IMR-90 (cell line): Measurements from ENCODE around the gene KIF15. TPM values are rescaled to one million over a fixed set of nuclear protein-coding genes. Genes with fewer than 3 reads are reported as not detected.
A peak's percentile ranks its signal among the peaks of the same experiment; 100 is the strongest.

Experiments
- ATAC-seq: fragments of 200-7000 bp; cut with Tn5 transposase; 2 replicates; pipeline ENCODE4 v1.9.1; 2020; ENCODE audit warnings: low read depth, mild to moderate bottlenecking, moderate library complexity
- BruUV-seq: library from RNA; stranded (reverse); fragments of 400-500 nt; replicated peaks from 2 replicates; lab custom pipeline; 2021; lab: Mats Ljungman, UMichigan
- CTCF ChIA-PET: fragments of 300-600 bp; formaldehyde crosslinking; extraction: SDS; loops from one replicate; lab custom pipeline; 2021; ENCODE audit warnings: antibody characterized with exemption; lab: Yijun Ruan, JAX
- POLR2A ChIA-PET: fragments of 300-600 bp; sonication (Branson Sonifier 250); formaldehyde crosslinking; loops from one replicate; lab custom pipeline; 2022; ENCODE audit warnings: antibody characterized with exemption; ENCODE audit not compliant: unreplicated experiment; lab: Charles Lee
- DNase-seq: peaks from one replicate; pipeline ENCODE4 v3.0.0; 2013
- H2AFZ ChIP-seq: replicated peaks from 2 replicates; pipeline ENCODE3; 2013; ENCODE audit warnings: low read length, mild to moderate bottlenecking; ENCODE audit not compliant: poor library complexity
- H2AK5ac ChIP-seq: 2 replicates; pipeline ENCODE4 v1.6.1; 2013; ENCODE audit warnings: low read depth, low read length, inconsistent platforms
- H2AK9ac ChIP-seq: replicated peaks from 2 replicates; pipeline ENCODE3; 2013; ENCODE audit warnings: mild to moderate bottlenecking, low read depth, low read length, moderate library complexity; ENCODE audit not compliant: poor library complexity
- H2BK120ac ChIP-seq: 2 replicates; pipeline ENCODE4 v1.6.1; 2013; ENCODE audit warnings: low read depth, low read length, inconsistent platforms
- H2BK15ac ChIP-seq: 3 replicates; pipeline ENCODE4 v1.6.1; 2013; ENCODE audit warnings: low read depth, low read length, inconsistent platforms
- H2BK20ac ChIP-seq: 2 replicates; pipeline ENCODE4 v1.6.1; 2013; ENCODE audit warnings: low read depth, mild to moderate bottlenecking, inconsistent platforms, low read length, moderate library complexity
- H2BK5ac ChIP-seq: 2 replicates; pipeline ENCODE4 v1.6.1; 2013; ENCODE audit warnings: mild to moderate bottlenecking, low read depth, low read length, inconsistent platforms; ENCODE audit not compliant: poor library complexity, severe bottlenecking
- H3K14ac ChIP-seq: replicated peaks from 2 replicates; pipeline ENCODE4 v1.6.1; 2013; ENCODE audit warnings: low read depth, low read length, inconsistent platforms
- H3K18ac ChIP-seq: 2 replicates; pipeline ENCODE4 v1.6.1; 2013; ENCODE audit warnings: low read depth, low read length, control low read depth
- H3K23ac ChIP-seq: 2 replicates; pipeline ENCODE4 v1.6.1; 2013; ENCODE audit warnings: low read depth, low read length, inconsistent platforms
- H3K27ac ChIP-seq: 2 replicates; pipeline ENCODE4 v1.5.1; 2013; ENCODE audit warnings: mild to moderate bottlenecking, control low read depth, low read length; ENCODE audit not compliant: insufficient read depth
- H3K27me3 ChIP-seq: 2 replicates; pipeline ENCODE4 v1.6.1; 2013; ENCODE audit warnings: low read length; ENCODE audit not compliant: control insufficient read depth, insufficient read depth
- H3K36me3 ChIP-seq: 2 replicates; pipeline ENCODE4 v1.6.1; 2013; ENCODE audit warnings: low read length, mixed read lengths; ENCODE audit not compliant: control insufficient read depth, insufficient read depth
- H3K4ac ChIP-seq: 2 replicates; pipeline ENCODE4 v1.6.1; 2013; ENCODE audit warnings: low read depth, low read length, inconsistent platforms
- H3K4me1 ChIP-seq: 2 replicates; pipeline ENCODE4 v1.6.1; 2013; ENCODE audit warnings: low read length, mixed read lengths; ENCODE audit not compliant: control insufficient read depth, insufficient read depth
- H3K4me2 ChIP-seq: 2 replicates; pipeline ENCODE4 v1.6.1; 2013; ENCODE audit warnings: low read depth, mild to moderate bottlenecking, control low read depth, low read length, moderate library complexity
- H3K4me3 ChIP-seq: 2 replicates; pipeline ENCODE4 v1.5.1; 2013; ENCODE audit warnings: low read depth, mild to moderate bottlenecking, control low read depth, low read length, moderate library complexity; ENCODE audit not compliant: insufficient read depth
- H3K56ac ChIP-seq: 2 replicates; pipeline ENCODE4 v1.6.1; 2013; ENCODE audit warnings: low read length, inconsistent platforms; ENCODE audit not compliant: insufficient read depth; ENCODE audit errors: extremely low read depth
- H3K79me1 ChIP-seq, 2 experiments: 2 replicates each; pipeline ENCODE4 v1.6.1; 2013; ENCODE audit warnings: low read length in 2 of 2, inconsistent platforms in 1 of 2, low read depth in 1 of 2
- H3K9ac ChIP-seq: 2 replicates; pipeline ENCODE4 v1.6.1; 2013; ENCODE audit warnings: low read depth, low read length, control low read depth
- H3K9me1 ChIP-seq: 2 replicates; pipeline ENCODE4 v1.6.1; 2013; ENCODE audit warnings: low read length, inconsistent platforms; ENCODE audit not compliant: insufficient read depth
- H3K9me3 ChIP-seq: 2 replicates; pipeline ENCODE4 v1.6.1; 2013; ENCODE audit warnings: low read length; ENCODE audit not compliant: control insufficient read depth, insufficient read depth
- H4K20me1 ChIP-seq: 2 replicates; pipeline ENCODE4 v1.6.1; 2013; ENCODE audit warnings: low read length, inconsistent platforms; ENCODE audit not compliant: insufficient read depth
- H4K5ac ChIP-seq: 2 replicates; pipeline ENCODE4 v1.6.1; 2013; ENCODE audit warnings: mild to moderate bottlenecking, low read depth, low read length, control low read depth
- H4K8ac ChIP-seq, 2 experiments: 2 replicates each; pipeline ENCODE4 v1.6.1; 2013; ENCODE audit warnings: low read depth in 2 of 2, low read length in 2 of 2, control low read depth in 1 of 2, inconsistent platforms in 1 of 2
- H4K91ac ChIP-seq: 2 replicates; pipeline ENCODE4 v1.6.1; 2013; ENCODE audit warnings: low read depth, low read length, inconsistent platforms; ENCODE audit not compliant: insufficient read depth
- BHLHE40 ChIP-seq: fragments of 150-350 bp; IDR thresholded peaks from 2 replicates; pipeline ENCODE4 v1.6.1; 2016; ENCODE audit warnings: mild to moderate bottlenecking, low read depth, low read length
- CEBPB ChIP-seq: IDR thresholded peaks from 2 replicates; pipeline ENCODE4 v1.6.1; 2012; ENCODE audit warnings: low read depth, low read length, improper control_type of control experiment
- CHD1 ChIP-seq: IDR thresholded peaks from 2 replicates; pipeline ENCODE4 v1.6.1; 2012; ENCODE audit warnings: low read depth, low read length, improper control_type of control experiment
- CTCF ChIP-seq: conservative IDR thresholded peaks from 2 replicates; pipeline ENCODE4 v1.5.1; 2012; ENCODE audit warnings: mild to moderate bottlenecking, low read depth, low read length, improper control_type of control experiment
- ELK1 ChIP-seq: fragments of 150-350 bp; IDR thresholded peaks from 2 replicates; pipeline ENCODE4 v1.6.1; 2016; ENCODE audit warnings: low read depth, mild to moderate bottlenecking, low read length, moderate library complexity, borderline replicate concordance
- FOS ChIP-seq: fragments of 150-350 bp; IDR thresholded peaks from 2 replicates; pipeline ENCODE4 v1.6.1; 2016; ENCODE audit warnings: low read depth, low read length
- MAFK ChIP-seq: IDR thresholded peaks from 2 replicates; pipeline ENCODE4 v1.6.1; 2012; ENCODE audit warnings: low read depth, low read length, improper control_type of control experiment
- MAZ ChIP-seq: IDR thresholded peaks from 2 replicates; pipeline ENCODE4 v1.6.1; 2012; ENCODE audit warnings: low read depth, mild to moderate bottlenecking, low read length, improper control_type of control experiment, moderate library complexity, borderline replicate concordance
- MXI1 ChIP-seq: IDR thresholded peaks from 2 replicates; pipeline ENCODE4 v1.6.1; 2012; ENCODE audit warnings: low read depth, mild to moderate bottlenecking, low read length, moderate library complexity, borderline replicate concordance
- NFE2L2 ChIP-seq: fragments of 150-350 bp; IDR thresholded peaks from 2 replicates; pipeline ENCODE4 v1.6.1; 2016; ENCODE audit warnings: low read depth, mild to moderate bottlenecking, low read length
- POLR2A ChIP-seq: IDR thresholded peaks from 2 replicates; pipeline ENCODE4 v1.6.1; 2012; ENCODE audit warnings: mild to moderate bottlenecking, low read depth, low read length
- RAD21 ChIP-seq: IDR thresholded peaks from 2 replicates; pipeline ENCODE4 v1.6.1; 2012; ENCODE audit warnings: low read length, improper control_type of control experiment
- RCOR1 ChIP-seq: IDR thresholded peaks from 2 replicates; pipeline ENCODE4 v1.6.1; 2012; ENCODE audit warnings: mild to moderate bottlenecking, low read length, improper control_type of control experiment; ENCODE audit not compliant: insufficient replicate concordance
- RFX5 ChIP-seq: IDR thresholded peaks from 2 replicates; pipeline ENCODE4 v1.8.0; 2012; ENCODE audit warnings: low read depth, mild to moderate bottlenecking, low read length, moderate library complexity
- SMC3 ChIP-seq: fragments of 150-350 bp; IDR thresholded peaks from 2 replicates; pipeline ENCODE4 v1.6.1; 2016; ENCODE audit warnings: low read depth, mild to moderate bottlenecking, antibody characterized with exemption, low read length, moderate library complexity
- USF2 ChIP-seq: fragments of 150-350 bp; IDR thresholded peaks from 2 replicates; pipeline ENCODE4 v1.6.1; 2017; ENCODE audit warnings: mild to moderate bottlenecking, antibody characterized with exemption, low read length, low read depth
- WGBS, 2 experiments: methylation state at CpG; one replicate each; pipeline versions ENCODE4 v1.1.5 to v1.1.7; 2013; ENCODE audit warnings: missing lambda C conversion rate in 2 of 2; ENCODE audit not compliant: insufficient read length in 1 of 2; ENCODE audit errors: extremely low coverage in 2 of 2; 5-methylcytosine and 5-hydroxymethylcytosine counted together
- dilution Hi-C: fragments of 300-500 bp; cut with HindIII; formaldehyde crosslinking; loops from one replicate; pipeline ENCODE4 v1.14.3; 2018; ENCODE audit warnings: low sequenced_read_pairs; ENCODE audit not compliant: unreplicated experiment
- in situ Hi-C: fragments of 300-500 bp; cut with MboI; formaldehyde crosslinking; loops from 3 replicates; pipeline ENCODE4 v1.14.3; 2019; ENCODE audit warnings: low sequenced_read_pairs, inconsistent platforms, mixed read lengths
- intact Hi-C: fragments of 100-400 bp; cut with micrococcal nuclease; formaldehyde crosslinking; loops from 2 replicates; pipeline ENCODE4 v1.10.0; 2022
- polyA plus RNA-seq, 3 experiments: library from polyadenylated mRNA; depleted of rRNA; stranded (reverse); fragments of >200 nt; gene quantifications; 2 replicates each; pipeline ENCODE4 v1.2.3, GENCODE V29; 2012; ENCODE audit warnings: low replicate concordance in 1 of 3
- total RNA-seq: library from RNA; depleted of rRNA; stranded (reverse); fragments of >200 nt; gene quantifications from 2 replicates; pipeline ENCODE4 v1.2.3, GENCODE V29; 2012

KIF15 gene
- total and polyA plus RNA-seq, 2 of the 4 experiments (the other 2 are of a cell fraction) = 3.7 to 8.4 TPM

GRCh38 chr3:44874308-44874707 is 112.7 kb downstream of the KIF15 start, which contains the start of gene TGM4:
TSS of gene TGM4 (plus strand) at chr3:44874608. CDS start at chr3:44874679, 71 bp downstream.
- Histone ChIP-seq H3K14ac (no peak within 1 kb of the TSS), H2AK5ac (no peak within 1 kb of the TSS), H3K27me3 (no peaks in the 10 kb centered on the region), H3K4me1 (no peaks in the 10 kb centered on the region), H3K79me1 (no peaks in the 10 kb centered on the region), H3K9ac (no peak within 1 kb of the TSS), H4K8ac (no peak within 1 kb of the TSS), H4K91ac (no peak within 1 kb of the TSS), H3K9me1 (no peaks in the 10 kb centered on the region), H2BK20ac (no peak within 1 kb of the TSS), H4K20me1 (no peaks in the 10 kb centered on the region), H2AFZ (peak within 1 kb of the TSS; percentile 28), H3K36me3 (no peaks in the 10 kb centered on the region), H3K4me2 (no peak within 1 kb of the TSS), H3K9me3 (no peaks in the 10 kb centered on the region), H2BK15ac (no peak within 1 kb of the TSS), H4K5ac (no peak within 1 kb of the TSS), H2BK5ac (no peak within 1 kb of the TSS), H3K23ac (no peak within 1 kb of the TSS), H3K27ac (no peak within 1 kb of the TSS), H3K18ac (no peak within 1 kb of the TSS), H3K4ac (no peak within 1 kb of the TSS), H3K4me3 (no peak within 1 kb of the TSS), H2BK120ac (no peak within 1 kb of the TSS), H2AK9ac (no peak within 1 kb of the TSS), H3K56ac (no peak within 1 kb of the TSS)
- intact Hi-C loops (no loop called here), in situ Hi-C loops (no loop called here), dilution Hi-C loops (no loop called here)
- BruUV-seq = no TSS peak
- CTCF ChIA-PET = no interaction called here
- ATAC-seq (no peak), DNase-seq (no peak)
- no peak for TF ChIP-seq POLR2A
- no peak for TF ChIP-seq MXI1
- no peak for TF ChIP-seq CTCF
- no peak for TF ChIP-seq USF2
- TF ChIP-seq MAFK = no peak
- no peak for TF ChIP-seq RAD21
- TF ChIP-seq SMC3 = no peak
- no peak for TF ChIP-seq CHD1
- TF ChIP-seq ELK1 = no peak
- no peak for TF ChIP-seq NFE2L2
- no peak for TF ChIP-seq FOS
- no peak for TF ChIP-seq BHLHE40
- TF ChIP-seq MAZ = no peak
- TF ChIP-seq RFX5 = no peak
- no peak for TF ChIP-seq RCOR1
- TF ChIP-seq CEBPB = no peak
- POLR2A ChIA-PET = no interaction called here
- WGBS, 2 experiments = no CpG with 5 or more reads among the region's 5 CpGs
